ENCODE measurements around the gene DGCR6L.

DNA sequence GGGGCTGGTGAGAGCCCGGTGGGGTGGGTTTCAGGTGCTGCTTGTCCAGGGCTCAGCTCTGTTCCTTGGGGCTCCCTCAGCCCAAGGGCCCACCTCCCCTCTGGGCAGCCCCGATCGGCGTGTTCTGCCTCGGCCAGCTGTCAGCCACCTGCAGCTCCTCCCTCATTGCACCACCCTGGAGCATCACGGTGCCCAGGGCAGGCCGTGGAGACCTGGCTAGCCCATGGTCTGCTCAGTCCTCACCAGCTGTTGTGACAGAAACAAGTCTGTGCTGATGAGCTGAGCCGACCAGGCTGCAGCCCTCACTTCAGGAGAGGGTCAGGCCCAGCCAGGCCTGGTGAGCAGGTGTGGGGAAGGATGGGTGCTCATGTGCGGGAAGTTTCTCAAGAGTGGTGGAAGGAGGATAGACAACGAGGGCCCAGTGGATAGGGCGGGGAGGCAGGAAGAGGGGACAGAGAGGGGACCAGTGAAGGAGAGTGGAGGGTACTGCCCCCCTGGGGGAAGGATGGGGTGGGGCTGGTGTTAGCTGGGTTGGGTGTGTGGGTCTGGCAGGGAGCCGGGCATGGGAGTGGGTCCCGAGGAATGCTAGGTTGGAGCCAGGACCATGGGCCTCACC lies 35.3 kb downstream of the DGCR6L start:
- TF ChIP-seq POLR2A (IDR thresholded peaks at IDR 0.05; ENCODE audit: low read depth, low read length) (no peak), POLR2AphosphoS5 (IDR thresholded peaks at IDR 0.05; ENCODE audit: low read depth, low read length) (no peak)
